ENCODE data around the gene PIK3C2G. TPM values are rescaled to one million over a fixed set of nuclear protein-coding genes. Genes with fewer than 3 reads are reported as not detected.

Gene PIK3C2G
- total RNA-seq, 2 experiments from 2014 or later: not detected

GRCh38 chr12:18432206-18432605 lies 170.9 kb downstream of the PIK3C2G start:
- H3K27me3 Mint-ChIP-seq: no peaks in the 10 kb centered on the region

DNA sequence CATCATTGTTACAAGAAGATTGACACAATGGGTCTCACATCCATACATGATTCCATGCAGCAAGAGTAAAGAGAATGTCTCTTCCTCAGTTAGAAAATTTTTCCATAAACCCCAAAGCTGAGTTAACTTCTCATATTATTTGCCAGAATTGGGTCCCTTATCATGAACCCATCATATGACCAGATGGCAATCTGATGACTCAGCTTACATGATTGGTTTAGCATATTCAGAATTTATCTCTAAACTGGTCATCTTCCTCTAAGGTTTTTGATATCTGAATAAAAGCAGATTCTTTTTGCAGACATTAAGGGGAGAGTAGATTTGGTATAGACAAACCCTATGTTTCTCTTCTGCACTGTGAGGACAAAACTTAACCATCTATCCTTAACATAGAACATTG lies 174.9 kb downstream of the PIK3C2G start:
- no peak overlapping the region for H3K27ac Mint-ChIP-seq
- no peaks in the 10 kb centered on the region for H3K36me3 Mint-ChIP-seq
- no peaks in the 10 kb centered on the region for H3K4me1 Mint-ChIP-seq
- H3K27me3 Mint-ChIP-seq: no peaks in the 10 kb centered on the region
- no peak overlapping the region for H3K4me3 Mint-ChIP-seq
- H3K9me3 Mint-ChIP-seq: peaks cover 2% of the 10 kb centered on the region
- DNase-seq: no peak

More at GRCh38 chr12:18432206-18432605, 170.9 kb downstream of the PIK3C2G start:
- H3K27ac Mint-ChIP-seq: no peak overlapping the region
- H3K4me3 Mint-ChIP-seq: no peak overlapping the region
- H3K9me3 Mint-ChIP-seq: peaks cover 4% of the 10 kb centered on the region
- no peaks in the 10 kb centered on the region for H3K4me1 Mint-ChIP-seq
- no peaks in the 10 kb centered on the region for H3K36me3 Mint-ChIP-seq
- no peak for DNase-seq

DNA sequence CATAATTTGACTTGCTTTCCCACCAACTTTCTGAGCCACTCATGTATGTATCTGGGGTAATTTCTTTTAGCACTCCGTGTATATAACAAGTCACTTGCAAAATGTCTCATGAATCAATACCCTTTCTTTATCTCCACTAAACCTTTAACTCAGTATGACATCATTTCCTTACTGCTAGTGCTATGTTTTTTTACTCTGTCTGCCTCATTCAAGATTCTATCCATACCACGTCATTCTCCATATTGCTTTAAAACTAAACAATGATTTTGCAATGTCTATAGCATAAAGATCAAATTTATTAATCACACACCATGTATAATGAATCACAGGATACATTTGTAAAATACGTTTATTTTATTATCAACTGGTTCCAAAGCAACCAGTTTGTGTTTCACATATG lies 178.2 kb downstream of the PIK3C2G start:
- no peaks in the 10 kb centered on the region for H3K9me3 Mint-ChIP-seq
- no peaks in the 10 kb centered on the region for H3K36me3 Mint-ChIP-seq
- H3K4me1 Mint-ChIP-seq: no peaks in the 10 kb centered on the region
- H3K4me3 Mint-ChIP-seq: no peak overlapping the region
- DNase-seq: no peak
- no peak overlapping the region for H3K27ac Mint-ChIP-seq
- no peaks in the 10 kb centered on the region for H3K27me3 Mint-ChIP-seq

DNA sequence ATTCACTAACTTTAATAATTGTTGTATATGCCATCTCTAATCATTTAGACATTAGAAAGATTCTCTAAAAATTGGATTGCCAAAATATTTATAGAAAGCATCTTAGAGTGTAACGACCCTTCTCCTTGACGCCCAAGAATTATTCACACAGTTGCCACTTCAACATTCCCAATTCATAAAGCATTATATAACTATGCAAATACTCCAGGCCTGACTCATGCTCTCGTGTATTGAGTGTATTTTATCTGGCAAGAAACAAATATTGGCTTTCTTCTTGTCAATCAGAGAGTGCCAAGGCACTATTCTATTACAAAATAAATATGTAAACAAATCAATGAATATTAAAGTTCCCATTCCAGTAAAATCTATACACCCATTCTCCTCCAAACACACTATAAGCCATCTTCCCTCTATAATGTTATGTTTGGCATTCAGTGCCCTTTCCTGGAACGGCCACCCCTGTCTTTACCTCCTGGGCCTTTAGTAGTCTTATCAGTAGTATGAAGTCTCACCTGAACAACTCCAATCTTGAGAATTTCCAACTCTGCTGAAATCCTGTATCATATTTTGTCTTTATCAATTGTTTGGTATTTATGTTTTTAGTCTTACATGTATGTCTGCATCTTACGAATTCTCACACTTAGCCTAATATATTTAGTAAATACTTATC lies 182.6 kb downstream of the PIK3C2G start:
- Mint-ChIP-seq H3K4me3 (no peak overlapping the region), H3K4me1 (no peaks in the 10 kb centered on the region), H3K36me3 (no peaks in the 10 kb centered on the region), H3K27ac (no peak overlapping the region), H3K9me3 (no peaks in the 10 kb centered on the region), H3K27me3 (no peaks in the 10 kb centered on the region)
- no peak for DNase-seq

DNA sequence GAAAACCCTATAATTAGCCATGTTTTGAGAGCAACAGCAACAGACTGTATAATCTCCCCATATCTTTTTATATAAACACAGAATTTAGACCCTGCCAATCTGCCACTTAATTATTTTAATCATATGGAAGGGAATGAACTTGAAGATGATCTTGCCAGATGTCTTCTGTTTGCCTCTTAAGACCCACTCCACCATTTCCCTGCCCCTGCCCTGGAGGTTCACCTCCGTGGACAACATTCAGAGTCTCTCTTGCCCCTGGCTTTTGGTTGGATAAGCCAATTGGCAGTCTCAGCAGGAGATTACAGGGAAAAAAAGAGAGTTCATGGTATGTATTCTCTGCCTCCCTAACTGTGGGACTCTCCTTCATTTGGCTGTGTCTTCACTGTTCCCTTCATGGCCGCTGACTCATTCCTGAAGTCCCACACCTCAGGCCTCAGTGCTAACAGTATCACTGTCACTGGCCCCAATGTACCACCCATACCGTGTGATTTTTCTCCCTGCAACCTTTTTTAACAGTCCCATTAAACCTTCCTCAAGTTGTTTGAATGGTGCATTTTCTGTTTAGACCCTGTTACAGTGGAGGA lies 184.8 kb downstream of the PIK3C2G start:
- Mint-ChIP-seq H3K4me1 (no peaks in the 10 kb centered on the region), H3K27ac (no peak overlapping the region), H3K27me3 (no peaks in the 10 kb centered on the region), H3K4me3 (no peak overlapping the region), H3K36me3 (no peaks in the 10 kb centered on the region), H3K9me3 (peaks cover 6% of the 10 kb centered on the region)
- DNase-seq: no peak

- Mint-ChIP-seq H3K4me1 (no peaks in the 10 kb centered on the region), H3K9me3 (peaks cover 11% of the 10 kb centered on the region), H3K27ac (no peak overlapping the region), H3K27me3 (no peaks in the 10 kb centered on the region), H3K36me3 (no peaks in the 10 kb centered on the region), H3K4me3 (no peak overlapping the region)
- DNase-seq: no peak
These were observed 193.0 kb downstream of the PIK3C2G start for GRCh38 chr12:18454330-18454729.

GRCh38 chr12:18456344-18456743 lies 195.0 kb downstream of the PIK3C2G start:
- no peaks in the 10 kb centered on the region for H3K36me3 Mint-ChIP-seq
- no peak overlapping the region for H3K4me3 Mint-ChIP-seq
- peaks cover 4% of the 10 kb centered on the region for H3K9me3 Mint-ChIP-seq
- no peak for DNase-seq
- no peaks in the 10 kb centered on the region for H3K4me1 Mint-ChIP-seq
- no peak overlapping the region for H3K27ac Mint-ChIP-seq
- H3K27me3 Mint-ChIP-seq: no peaks in the 10 kb centered on the region

DNA sequence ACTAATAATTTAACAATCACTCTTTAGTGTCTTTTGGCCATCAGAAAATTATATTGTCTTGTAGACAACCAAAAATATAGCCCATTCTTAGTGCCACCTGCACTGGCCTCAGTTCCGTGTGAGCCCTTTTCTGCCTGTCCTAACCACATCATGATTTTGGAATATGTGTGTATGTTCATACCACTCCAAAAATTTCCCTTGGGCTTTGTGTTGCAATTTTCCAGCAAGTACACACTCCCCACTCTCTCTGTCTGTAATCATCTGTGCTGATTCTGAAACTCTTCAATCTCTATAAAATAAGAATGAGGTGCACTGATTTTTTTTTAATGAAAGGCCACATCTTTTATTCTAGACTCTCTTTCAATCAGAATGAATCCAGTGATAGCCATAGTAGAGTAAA lies 196.0 kb downstream of the PIK3C2G start:
- DNase-seq: no peak
- H3K27ac Mint-ChIP-seq: no peak overlapping the region
- peaks cover 4% of the 10 kb centered on the region for H3K9me3 Mint-ChIP-seq
- H3K36me3 Mint-ChIP-seq: no peaks in the 10 kb centered on the region
- H3K27me3 Mint-ChIP-seq: no peaks in the 10 kb centered on the region
- H3K4me1 Mint-ChIP-seq: no peaks in the 10 kb centered on the region
- no peak overlapping the region for H3K4me3 Mint-ChIP-seq

DNA sequence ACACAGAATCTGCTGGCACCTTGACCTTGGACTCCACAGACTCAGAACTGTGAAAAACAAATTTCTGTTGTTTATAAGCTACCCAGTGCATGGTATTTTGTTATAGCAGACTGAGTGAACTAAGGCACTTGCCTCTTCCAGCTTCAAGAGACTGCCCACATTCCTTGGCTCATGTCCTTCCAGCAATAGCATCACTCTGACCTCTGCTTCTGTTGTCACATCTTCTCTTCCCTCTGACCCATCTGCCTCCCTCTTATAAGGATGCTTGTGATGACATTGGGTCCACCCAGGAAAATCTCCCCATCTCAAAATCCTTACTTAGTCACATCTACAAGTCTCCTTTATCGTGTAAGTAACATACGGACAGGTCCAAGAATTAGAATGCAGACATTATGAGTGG lies 200.4 kb downstream of the PIK3C2G start:
- Mint-ChIP-seq H3K27ac (no peak overlapping the region), H3K9me3 (no peaks in the 10 kb centered on the region), H3K4me3 (no peak overlapping the region), H3K36me3 (no peaks in the 10 kb centered on the region), H3K4me1 (no peaks in the 10 kb centered on the region), H3K27me3 (no peaks in the 10 kb centered on the region)
- no peak for DNase-seq

DNA sequence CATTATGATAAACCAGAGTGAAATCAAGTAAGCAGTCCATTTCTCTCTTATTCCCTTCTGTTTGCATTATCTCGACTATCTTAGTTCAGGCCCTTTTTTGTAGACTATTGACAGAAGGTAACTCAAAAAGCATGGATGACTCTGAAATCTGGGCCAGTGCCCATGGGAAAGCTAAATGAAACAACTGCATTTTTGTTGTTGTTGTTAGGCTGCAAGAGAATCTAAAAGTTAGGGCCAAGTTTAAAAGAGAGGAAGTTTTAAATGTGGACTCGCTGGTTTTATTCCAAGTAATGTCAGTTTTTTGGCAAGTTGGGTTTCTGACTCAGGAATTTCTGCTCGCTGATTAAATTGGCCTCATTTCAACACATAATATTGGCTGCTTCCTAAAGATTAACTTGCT lies 201.1 kb downstream of the PIK3C2G start:
- Mint-ChIP-seq H3K27me3 (no peaks in the 10 kb centered on the region), H3K4me3 (no peak overlapping the region), H3K27ac (no peak overlapping the region), H3K9me3 (no peaks in the 10 kb centered on the region), H3K36me3 (no peaks in the 10 kb centered on the region), H3K4me1 (no peaks in the 10 kb centered on the region)
- no peak for DNase-seq

DNA sequence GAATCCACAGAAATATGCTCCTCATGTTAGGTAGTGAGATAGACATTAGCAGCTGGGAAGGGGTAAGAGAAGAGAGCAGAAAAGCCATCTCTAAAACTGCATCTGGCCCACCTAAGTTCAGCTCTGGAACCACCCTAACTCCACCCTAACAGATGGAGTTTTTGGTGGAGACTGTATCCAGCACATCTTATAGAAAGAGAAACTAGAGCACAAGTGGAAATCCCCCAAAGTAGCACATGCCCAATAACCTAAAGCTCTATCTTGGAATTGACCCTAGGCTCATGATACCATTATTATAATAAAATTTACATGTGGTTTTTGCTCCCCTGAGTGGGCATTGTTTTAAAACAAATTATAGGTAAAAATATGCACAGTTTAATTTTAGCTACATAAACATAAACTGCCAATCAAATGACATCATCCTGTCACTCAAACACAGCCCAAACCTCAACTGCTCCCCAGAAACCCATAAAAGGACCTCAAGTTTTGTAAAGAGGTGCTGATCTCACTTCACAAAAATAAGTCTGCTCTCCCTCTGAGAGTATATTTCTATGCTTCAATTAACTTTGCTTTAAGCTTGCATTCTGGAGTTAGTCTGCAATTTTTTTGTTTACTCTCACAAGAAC lies 206.4 kb downstream of the PIK3C2G start:
- Mint-ChIP-seq H3K4me1 (no peaks in the 10 kb centered on the region), H3K27me3 (no peaks in the 10 kb centered on the region), H3K4me3 (no peak overlapping the region), H3K27ac (no peak overlapping the region), H3K36me3 (no peaks in the 10 kb centered on the region), H3K9me3 (no peaks in the 10 kb centered on the region)
- no peak for DNase-seq

DNA sequence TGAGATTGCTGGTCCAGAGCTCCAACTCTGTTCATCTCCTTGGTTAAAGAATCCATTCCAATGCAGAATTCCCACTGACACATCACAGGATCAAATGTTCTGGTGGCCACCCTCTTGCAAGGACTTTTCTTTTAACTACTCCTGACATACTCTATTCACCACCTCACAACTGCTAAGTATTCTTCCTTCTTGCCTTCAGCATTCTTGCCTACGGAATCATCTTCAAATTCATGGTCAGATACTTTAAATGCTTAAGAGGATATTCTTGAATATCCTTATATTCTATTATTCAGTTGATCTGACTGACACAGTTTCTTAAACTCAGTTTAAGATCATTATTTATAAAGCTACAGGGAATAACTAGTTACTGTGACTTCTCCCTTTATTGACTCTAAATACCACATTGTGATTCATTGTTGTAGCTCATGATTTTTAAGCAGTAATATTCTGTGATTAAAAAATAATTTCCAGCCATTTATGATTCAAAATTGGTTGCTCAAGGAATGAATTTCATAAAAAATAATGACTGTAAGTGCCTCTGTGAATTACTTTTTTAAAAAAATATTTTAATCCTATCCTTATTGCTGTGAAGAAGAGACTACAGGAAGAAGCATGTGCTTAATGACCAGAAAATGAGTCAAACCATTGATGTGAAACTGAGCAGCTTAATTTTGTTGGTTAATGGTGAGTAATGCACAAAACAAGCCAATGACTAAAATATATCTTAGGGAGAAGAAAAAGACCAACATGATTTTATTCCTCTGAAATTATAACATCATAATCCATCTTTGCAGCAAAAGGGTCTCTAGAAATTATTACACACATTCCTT lies 207.1 kb downstream of the PIK3C2G start:
- Mint-ChIP-seq H3K9me3 (no peaks in the 10 kb centered on the region), H3K27me3 (no peaks in the 10 kb centered on the region), H3K4me3 (no peak overlapping the region), H3K4me1 (no peaks in the 10 kb centered on the region), H3K27ac (no peak overlapping the region), H3K36me3 (no peaks in the 10 kb centered on the region)
- DNase-seq: no peak

GRCh38 chr12:18470251-18470650 lies 208.9 kb downstream of the PIK3C2G start:
- Mint-ChIP-seq H3K36me3 (no peaks in the 10 kb centered on the region), H3K4me1 (no peaks in the 10 kb centered on the region), H3K9me3 (no peaks in the 10 kb centered on the region), H3K27ac (no peak overlapping the region), H3K4me3 (no peak overlapping the region), H3K27me3 (no peaks in the 10 kb centered on the region)
- DNase-seq: no peak

DNA sequence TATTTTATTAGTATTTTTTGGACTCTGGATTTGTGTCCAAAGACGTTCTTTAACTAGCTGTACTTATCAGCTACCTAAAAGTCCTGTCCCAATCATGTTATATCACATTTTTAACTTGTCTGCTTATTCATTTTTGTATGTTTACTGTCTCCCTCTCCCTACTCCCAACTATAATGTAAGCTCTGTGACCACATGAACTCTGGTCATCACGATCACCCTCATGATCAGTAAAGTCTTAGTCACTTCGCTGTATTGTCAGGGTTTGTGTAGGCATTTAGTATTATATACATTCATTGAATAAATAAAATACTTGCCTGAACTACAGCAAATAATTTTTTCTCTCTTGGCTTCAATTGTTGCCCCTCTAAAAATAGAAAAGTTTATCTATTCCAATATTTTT lies 211.0 kb downstream of the PIK3C2G start:
- DNase-seq: no peak
- H3K27ac Mint-ChIP-seq: no peak overlapping the region
- H3K9me3 Mint-ChIP-seq: no peaks in the 10 kb centered on the region
- H3K36me3 Mint-ChIP-seq: no peaks in the 10 kb centered on the region
- H3K4me1 Mint-ChIP-seq: no peaks in the 10 kb centered on the region
- no peaks in the 10 kb centered on the region for H3K27me3 Mint-ChIP-seq
- H3K4me3 Mint-ChIP-seq: no peak overlapping the region

GRCh38 chr12:18472806-18473205 lies 211.5 kb downstream of the PIK3C2G start:
- Mint-ChIP-seq H3K27ac (no peak overlapping the region), H3K4me3 (no peak overlapping the region), H3K27me3 (no peaks in the 10 kb centered on the region), H3K4me1 (no peaks in the 10 kb centered on the region), H3K36me3 (no peaks in the 10 kb centered on the region), H3K9me3 (no peaks in the 10 kb centered on the region)
- no peak for DNase-seq

Data from activated naive CD8-positive, alpha-beta T cell treated with anti-CD3 and anti-CD28 coated beads for 36 hours (primary cell).